Duodenal mucosa (tissue), 2 donors: Measurements from ENCODE around the gene FGFBP1.

Experiments
- H3K27ac ChIP-seq: one replicate; pipeline ENCODE4 v1.7.0; 2013; ENCODE audit warnings: low read depth, low read length
- H3K27me3 ChIP-seq, 2 donors: one replicate each; pipeline ENCODE4 v1.7.0; 2013; ENCODE audit warnings: low read length in 2 of 2, control low read depth in 1 of 2; ENCODE audit not compliant: insufficient read depth in 2 of 2, control insufficient read depth in 1 of 2
- H3K36me3 ChIP-seq, 2 donors: one replicate each; pipeline ENCODE4 v1.7.0; 2013; ENCODE audit warnings: low read length in 2 of 2, control low read depth in 1 of 2; ENCODE audit not compliant: insufficient read depth in 2 of 2, control insufficient read depth in 1 of 2
- H3K4me1 ChIP-seq, 2 donors: one replicate each; pipeline ENCODE4 v1.7.0; 2013; ENCODE audit warnings: low read length in 2 of 2, control low read depth in 1 of 2; ENCODE audit not compliant: insufficient read depth in 2 of 2, control insufficient read depth in 1 of 2
- H3K4me3 ChIP-seq, 2 donors: one replicate each; pipeline ENCODE4 v1.7.0; 2013; ENCODE audit warnings: low read length in 2 of 2, low read depth in 1 of 2
- H3K9ac ChIP-seq, 2 donors: one replicate each; pipeline ENCODE4 v1.7.0; 2013; ENCODE audit warnings: low read length in 2 of 2, low read depth in 1 of 2
- H3K9me3 ChIP-seq, 2 donors: one replicate each; pipeline ENCODE4 v1.7.0; 2013; ENCODE audit warnings: low read length in 2 of 2, control low read depth in 1 of 2; ENCODE audit not compliant: control insufficient read depth in 1 of 2

FGFBP1 gene

GRCh38 chr4:15899511-15899910, 39.0 kb downstream of the FGFBP1 start:
- H3K4me1 ChIP-seq, result no peaks in the 10 kb centered on the region
- H3K27ac ChIP-seq, result no peak overlapping the region
- no peaks in the 10 kb centered on the region for H3K27me3 ChIP-seq
- no peak overlapping the region for H3K4me3 ChIP-seq
- H3K9me3 ChIP-seq, result no peaks in the 10 kb centered on the region
- H3K36me3 ChIP-seq, result no peaks in the 10 kb centered on the region
- no peak overlapping the region for H3K9ac ChIP-seq

- no peaks in the 10 kb centered on the region for H3K9me3 ChIP-seq
- no peak overlapping the region for H3K9ac ChIP-seq
- H3K27ac ChIP-seq, result no peak overlapping the region
- no peaks in the 10 kb centered on the region for H3K27me3 ChIP-seq
- H3K36me3 ChIP-seq, result no peaks in the 10 kb centered on the region
- no peaks in the 10 kb centered on the region for H3K4me1 ChIP-seq
- H3K4me3 ChIP-seq, result no peak overlapping the region
These were observed 39.6 kb downstream of the FGFBP1 start for GRCh38 chr4:15898902-15899301.

GRCh38 chr4:15897577-15897976, 41.0 kb downstream of the FGFBP1 start:
- H3K27me3 ChIP-seq, result no peaks in the 10 kb centered on the region
- H3K9me3 ChIP-seq, result no peaks in the 10 kb centered on the region
- H3K36me3 ChIP-seq, result no peaks in the 10 kb centered on the region
- no peak overlapping the region for H3K4me3 ChIP-seq
- no peaks in the 10 kb centered on the region for H3K4me1 ChIP-seq
- H3K27ac ChIP-seq, result no peak overlapping the region
- no peak overlapping the region for H3K9ac ChIP-seq

GRCh38 chr4:15894921-15895916, 43.3 kb downstream of the FGFBP1 start:
- no peaks in the 10 kb centered on the region for H3K27me3 ChIP-seq
- H3K27ac ChIP-seq, result no peak overlapping the region
- H3K9me3 ChIP-seq, result no peaks in the 10 kb centered on the region
- H3K36me3 ChIP-seq, result no peaks in the 10 kb centered on the region
- no peak overlapping the region for H3K9ac ChIP-seq
- H3K4me3 ChIP-seq, result no peak overlapping the region
- H3K4me1 ChIP-seq, result no peaks in the 10 kb centered on the region

- H3K4me3 ChIP-seq, result no peak overlapping the region
- no peaks in the 10 kb centered on the region for H3K4me1 ChIP-seq
- H3K36me3 ChIP-seq, result no peaks in the 10 kb centered on the region
- H3K9ac ChIP-seq, result no peak overlapping the region
- no peak overlapping the region for H3K27ac ChIP-seq
- no peaks in the 10 kb centered on the region for H3K9me3 ChIP-seq
- H3K27me3 ChIP-seq, result no peaks in the 10 kb centered on the region
These were observed 44.1 kb downstream of the FGFBP1 start for GRCh38 chr4:15894393-15894792.

GRCh38 chr4:15893962-15894361, 44.6 kb downstream of the FGFBP1 start:
- H3K9me3 ChIP-seq, result no peaks in the 10 kb centered on the region
- H3K4me1 ChIP-seq, result no peaks in the 10 kb centered on the region
- no peaks in the 10 kb centered on the region for H3K27me3 ChIP-seq
- no peak overlapping the region for H3K4me3 ChIP-seq
- H3K36me3 ChIP-seq, result no peaks in the 10 kb centered on the region
- H3K9ac ChIP-seq, result no peak overlapping the region
- H3K27ac ChIP-seq, result no peak overlapping the region

GRCh38 chr4:15891312-15891711, 47.2 kb downstream of the FGFBP1 start:
- H3K9me3 ChIP-seq, result no peaks in the 10 kb centered on the region
- H3K27me3 ChIP-seq, result no peaks in the 10 kb centered on the region
- H3K9ac ChIP-seq, result no peak overlapping the region
- H3K4me3 ChIP-seq, result no peak overlapping the region
- no peaks in the 10 kb centered on the region for H3K36me3 ChIP-seq
- H3K27ac ChIP-seq, result no peak overlapping the region
- no peaks in the 10 kb centered on the region for H3K4me1 ChIP-seq

- H3K27me3 ChIP-seq, result no peaks in the 10 kb centered on the region
- H3K27ac ChIP-seq, result no peak overlapping the region
- H3K36me3 ChIP-seq, result no peaks in the 10 kb centered on the region
- H3K4me1 ChIP-seq, result no peaks in the 10 kb centered on the region
- no peaks in the 10 kb centered on the region for H3K9me3 ChIP-seq
- no peak overlapping the region for H3K9ac ChIP-seq
- no peak overlapping the region for H3K4me3 ChIP-seq
These were observed 48.2 kb downstream of the FGFBP1 start for GRCh38 chr4:15890246-15890829.

GRCh38 chr4:15888515-15888914, 50.0 kb downstream of the FGFBP1 start:
- Histone ChIP-seq H3K36me3 (no peaks in the 10 kb centered on the region), H3K9me3 (no peaks in the 10 kb centered on the region), H3K27me3 (no peaks in the 10 kb centered on the region), H3K27ac (no peak overlapping the region), H3K4me1 (no peaks in the 10 kb centered on the region), H3K4me3 (no peak overlapping the region), H3K9ac (no peak overlapping the region)
